GM12878 (cell line): Measurements from ENCODE around the gene PLBD1. TPM values are rescaled to one million over a fixed set of nuclear protein-coding genes. Genes with fewer than 3 reads are reported as not detected.

Source experiments
- ATAC-seq: fragments of 200-7000 bp; cut with Tn5 transposase; 3 replicates; pipeline ENCODE4 v1.9.1; 2020; ENCODE audit warnings: mild to moderate bottlenecking, moderate library complexity
- BruUV-seq: library from RNA; stranded (reverse); fragments of 400-500 nt; replicated peaks from 2 replicates; lab custom pipeline; 2021; lab: Mats Ljungman, UMichigan
- CTCF ChIA-PET: fragments of 300-600 bp; sonication (Branson Sonifier 250); formaldehyde crosslinking; extraction: SDS; loops from one replicate; lab custom pipeline; 2021; ENCODE audit warnings: inconsistent platforms; lab: Yijun Ruan, JAX
- POLR2A ChIA-PET: fragments of 350-600 bp; formaldehyde crosslinking; extraction: SDS; loops from one replicate; lab custom pipeline; 2021; ENCODE audit warnings: inconsistent platforms; lab: Charles Lee
- RAD21 ChIA-PET: fragments of 300-600 bp; sonication (Branson Sonifier 250); formaldehyde crosslinking; loops from one replicate; lab custom pipeline; 2023; ENCODE audit warnings: antibody characterized with exemption; ENCODE audit not compliant: unreplicated experiment; lab: Charles Lee
- SMC1A ChIA-PET: fragments of 300-600 bp; sonication (Branson Sonifier 250); formaldehyde crosslinking; loops from one replicate; lab custom pipeline; 2023; ENCODE audit not compliant: unreplicated experiment, uncharacterized antibody; lab: Charles Lee
- DNase-seq: peaks from one replicate; pipeline ENCODE4 v3.0.0-alpha.2; 2011; ENCODE audit warnings: low read depth, low spot score
- FAIRE-seq: peaks from 3 replicates; lab custom pipeline; 2011; peaks lifted over from hg19 to GRCh38; lab: Jason Lieb, UNC
- H2AFZ ChIP-seq: 2 replicates; pipeline ENCODE4 v1.6.0; 2011; ENCODE audit warnings: low read depth, low read length, control low read depth; ENCODE audit not compliant: control insufficient read depth
- H3K27ac ChIP-seq: 2 replicates; pipeline ENCODE4 v1.5.1; 2011; ENCODE audit warnings: control low read depth; ENCODE audit not compliant: control insufficient read depth, insufficient read depth
- H3K27me3 ChIP-seq, 2 experiments: replicated peaks in 1 of 2; 2 replicates each; pipeline versions ENCODE4 v1.6.0 to v1.6.1; 2011; ENCODE audit warnings: low read length in 1 of 2; ENCODE audit not compliant: control insufficient read depth in 2 of 2, insufficient read depth in 2 of 2
- H3K36me3 ChIP-seq, 2 experiments: 2 replicates each; pipeline ENCODE4 v1.5.1; 2011; ENCODE audit warnings: low read length in 1 of 2; ENCODE audit not compliant: control insufficient read depth in 2 of 2, insufficient read depth in 2 of 2
- H3K4me1 ChIP-seq: 2 replicates; pipeline ENCODE4 v1.6.1; 2011; ENCODE audit warnings: mild to moderate bottlenecking, low read length, moderate library complexity, mixed read lengths; ENCODE audit not compliant: control insufficient read depth, insufficient read depth
- H3K4me2 ChIP-seq: 2 replicates; pipeline ENCODE4 v1.6.0; 2011; ENCODE audit warnings: control low read depth; ENCODE audit not compliant: control insufficient read depth, insufficient read depth
- H3K4me3 ChIP-seq: fragments of 200-600 bp; sonication (generic); 2 replicates; pipeline ENCODE4 v1.5.1; 2016
- H3K79me2 ChIP-seq: 2 replicates; pipeline ENCODE4 v1.6.0; 2011; ENCODE audit warnings: low read length; ENCODE audit not compliant: control insufficient read depth, insufficient read depth
- H3K9ac ChIP-seq: 2 replicates; pipeline ENCODE4 v1.8.0; 2011; ENCODE audit warnings: low read length, control low read depth, mixed read lengths; ENCODE audit not compliant: control insufficient read depth, insufficient read depth
- H3K9me3 ChIP-seq: replicated peaks from 3 replicates; pipeline ENCODE4 v1.5.1; 2011; ENCODE audit warnings: mild to moderate bottlenecking, low read length; ENCODE audit not compliant: control insufficient read depth, insufficient read depth
- H4K20me1 ChIP-seq: 2 replicates; pipeline ENCODE4 v1.6.0; 2011; ENCODE audit not compliant: control insufficient read depth, insufficient read depth
- ASH2L ChIP-seq: fragments of 300-600, 200-600 bp; sonication (generic); IDR thresholded peaks from 2 replicates; pipeline ENCODE4 v1.6.1; 2017; ENCODE audit warnings: low read depth, mild to moderate bottlenecking, borderline replicate concordance
- EP300 ChIP-seq, 2 experiments: fragments of 150-350 bp in 1 of 2; IDR thresholded peaks; 2 replicates each; pipeline ENCODE4 v1.6.1; 2011 to 2012; ENCODE audit warnings: low read depth in 2 of 2, low read length in 2 of 2, borderline replicate concordance in 1 of 2, improper control_type of control experiment in 1 of 2, inconsistent platforms in 1 of 2; ENCODE audit not compliant: control insufficient read depth in 1 of 2
- MEF2B ChIP-seq: fragments of 450-650 bp; IDR thresholded peaks from 2 replicates; pipeline ENCODE4 v1.6.1; 2018; ENCODE audit warnings: mild to moderate bottlenecking, moderate library complexity; ENCODE audit not compliant: partially characterized antibody, poor library complexity, severe bottlenecking
- MTA3 ChIP-seq: IDR thresholded peaks from 2 replicates; pipeline ENCODE4 v1.6.1; 2012; ENCODE audit warnings: low read length, inconsistent platforms, borderline replicate concordance
- PAX5 ChIP-seq: IDR thresholded peaks from 2 replicates; pipeline ENCODE4 v1.6.1; 2011; ENCODE audit warnings: low read depth, low read length, borderline replicate concordance
- POLR2AphosphoS2 ChIP-seq: IDR thresholded peaks from 2 replicates; pipeline ENCODE4 v1.6.1; 2011; ENCODE audit warnings: low read depth, mild to moderate bottlenecking, low read length, improper control_type of control experiment, moderate library complexity
- RAD51 ChIP-seq: fragments of 450-650 bp; IDR thresholded peaks from 2 replicates; pipeline ENCODE4 v1.6.1; 2016; ENCODE audit warnings: moderate library complexity, mild to moderate bottlenecking, inconsistent platforms
- RCOR1 ChIP-seq: conservative IDR thresholded peaks from 2 replicates; pipeline ENCODE4 v1.6.1; 2012; ENCODE audit warnings: low read depth, low read length, improper control_type of control experiment
- RUNX3 ChIP-seq: IDR thresholded peaks from 2 replicates; pipeline ENCODE4 v1.6.1; 2012; ENCODE audit warnings: low read length, inconsistent platforms
- SMARCA5 ChIP-seq: fragments of 450-650 bp; IDR thresholded peaks from 2 replicates; pipeline ENCODE4 v1.6.1; 2017; ENCODE audit warnings: mild to moderate bottlenecking
- SREBF1 ChIP-seq: IDR thresholded peaks from 2 replicates; pipeline ENCODE4 v1.6.1; 2012; ENCODE audit warnings: mild to moderate bottlenecking, low read length
- STAT3 ChIP-seq: IDR thresholded peaks from 2 replicates; pipeline ENCODE4 v1.6.1; 2011; ENCODE audit warnings: low read depth, low read length, improper control_type of control experiment
- TBL1XR1 ChIP-seq: IDR thresholded peaks from 2 replicates; pipeline ENCODE4 v1.6.1; 2012; ENCODE audit warnings: low read depth, low read length, improper control_type of control experiment
- YY1 ChIP-seq: IDR thresholded peaks from 2 replicates; pipeline ENCODE4 v1.6.1; 2011; ENCODE audit warnings: low read depth, mild to moderate bottlenecking, low read length
- ZNF384 ChIP-seq: IDR thresholded peaks from 2 replicates; pipeline ENCODE4 v1.6.1; 2012; ENCODE audit warnings: low read depth, mild to moderate bottlenecking, low read length, improper control_type of control experiment, borderline replicate concordance
- ZSCAN29 ChIP-seq: fragments of 450-650 bp; IDR thresholded peaks from 2 replicates; pipeline ENCODE4 v1.6.1; 2017; ENCODE audit warnings: mild to moderate bottlenecking, moderate library complexity
- WGBS: methylation state at CpG from one replicate; pipeline ENCODE4 v1.1.6; 2016; ENCODE audit warnings: low lambda C conversion rate; ENCODE audit not compliant: insufficient replicate concordance, insufficient coverage; ENCODE audit errors: missing lambda C conversion rate; 5-methylcytosine and 5-hydroxymethylcytosine counted together
- in situ Hi-C: fragments of 300-500 bp; cut with MboI; formaldehyde crosslinking; loops from 9 replicates; pipeline ENCODE4 v1.14.3; 2018; ENCODE audit warnings: mixed read lengths
- intact Hi-C: fragments of 100-400 bp; cut with micrococcal nuclease; formaldehyde crosslinking; loops from one replicate; pipeline ENCODE4 v1.14.2; 2022; ENCODE audit not compliant: unreplicated experiment
- polyA plus RNA-seq, 11 experiments: library from polyadenylated mRNA; depleted of rRNA in 4 of 11; unstranded in 6 of 11; stranded (reverse) in 5 of 11; fragments of >200 nt; fragmentation: Nextera tagmentation in 4 of 11; fragmentation: Illumina TruSeq in 1 of 11; extraction: Ambion mirVana in 4 of 11; extraction: Trizol in 1 of 11; gene quantifications; 1 replicate in 1 of 11; 2 replicates in 10 of 11; pipeline versions ENCODE4 v1.2.1 to v1.2.3, GENCODE V29; 2011 to 2016; ENCODE audit warnings: inconsistent platforms in 2 of 11, missing spikeins in 2 of 11, low read depth in 1 of 11
- total RNA-seq, 4 experiments: library from RNA; depleted of rRNA in 3 of 4; stranded (reverse); fragments of >200 nt in 3 of 4; fragmentation: Illumina TruSeq in 1 of 4; extraction: Trizol in 1 of 4; gene quantifications; 2 replicates each; pipeline versions ENCODE4 v1.2.1 to v1.2.3, GENCODE V29; 2013 to 2021
- TF ChIP-seq, protein P1 (sequence below): IDR thresholded peaks from 2 replicates; pipeline ENCODE4 v1.6.1; 2011; ENCODE audit warnings: low read depth, mild to moderate bottlenecking, low read length, moderate library complexity, borderline replicate concordance; ENCODE audit errors: extremely low read depth

PLBD1 gene
- total and polyA plus RNA-seq, 10 of the 15 experiments (the other 5 are each of a cell fraction or from before 2014, with no cell fraction given) = 0.19 to 0.54 (median 0.27) TPM; not detected in 1

DNA sequence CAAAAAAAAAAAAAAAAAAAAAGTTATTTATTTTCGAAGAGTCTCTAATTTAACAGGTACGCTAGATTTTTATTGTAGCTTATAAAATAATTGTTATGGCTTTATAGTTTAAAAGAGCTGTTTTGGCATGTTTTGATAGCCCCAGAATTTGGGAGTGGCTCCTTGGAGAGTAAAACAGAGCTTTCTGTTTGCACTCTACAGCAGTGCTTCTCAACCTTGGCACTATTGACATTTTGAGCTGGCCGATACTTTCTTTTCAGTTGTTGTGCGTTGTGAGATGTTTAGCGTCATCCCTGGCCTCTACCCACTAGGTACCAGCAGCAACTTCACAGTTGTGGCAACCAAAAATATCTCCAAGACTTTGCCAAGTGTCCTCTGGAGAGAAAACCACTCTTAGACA, 30.6 kb downstream of the PLBD1 start:
- no peaks in the 10 kb centered on the region for H3K27me3 ChIP-seq
- no peak for TF ChIP-seq EP300 (IDR thresholded peaks at IDR 0.05; ENCODE audit: borderline replicate concordance in 1 of 2, control insufficient read depth in 1 of 2, low read depth in 2 of 2, low read length in 2 of 2)
- no peak for TF ChIP-seq RAD51
- no peak for TF ChIP-seq POLR2AphosphoS2
- no peak for TF ChIP-seq YY1
- TF ChIP-seq MEF2B = no peak
- no peak for TF ChIP-seq ASH2L
- no peak for TF ChIP-seq RUNX3
- no peak for TF ChIP-seq SMARCA5
- no peak for TF ChIP-seq TBL1XR1
- ATAC-seq (no peak), FAIRE-seq (no peak), DNase-seq (no peak)
- H3K36me3 ChIP-seq = no peaks in the 10 kb centered on the region
- POLR2A ChIA-PET = no interaction called here
- RAD21 ChIA-PET = no interaction called here
- in situ Hi-C loops (no loop called here), intact Hi-C loops (no loop called here)
- no peak overlapping the region for H3K4me3 ChIP-seq
- 88% methylated on average over 4 of the region's 5 CpGs for WGBS
- H2AFZ ChIP-seq = no peak overlapping the region
- no peaks in the 10 kb centered on the region for H4K20me1 ChIP-seq
- no peak overlapping the region for H3K9ac ChIP-seq
- BruUV-seq = no TSS peak
- SMC1A ChIA-PET = no interaction called here
- no peak overlapping the region for H3K4me2 ChIP-seq
- CTCF ChIA-PET = interaction anchor here (0.7 kb wide), 1 partner anchor 23 kb away, joined by 3 read pairs; no protein-coding TSS in a partner anchor
- no peak overlapping the region for H3K27ac ChIP-seq
- H3K4me1 ChIP-seq = no peaks in the 10 kb centered on the region
- H3K9me3 ChIP-seq = no peaks in the 10 kb centered on the region
- H3K79me2 ChIP-seq = no peaks in the 10 kb centered on the region

DNA sequence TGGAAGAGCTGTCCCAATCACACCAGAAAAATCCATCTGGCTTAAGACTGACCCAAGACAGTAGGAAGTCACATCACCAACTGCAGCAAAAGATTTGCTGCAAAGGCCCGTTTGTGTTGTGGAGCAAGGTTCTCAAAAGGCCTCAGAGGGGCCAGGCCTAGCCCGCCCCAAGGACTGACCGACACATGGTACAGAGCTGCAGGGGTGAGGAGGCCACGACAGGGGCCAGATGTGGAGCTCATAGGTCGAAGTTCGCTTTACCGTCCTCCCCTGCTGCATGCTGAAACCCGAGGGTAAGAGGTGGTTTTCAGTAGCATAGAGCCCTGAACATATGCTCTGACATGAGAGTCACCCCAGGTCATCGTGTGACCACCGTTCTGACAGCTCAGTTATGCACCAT, 35.5 kb downstream of the PLBD1 start:
- Histone ChIP-seq H3K27me3 (no peaks in the 10 kb centered on the region), H3K4me1 (no peaks in the 10 kb centered on the region), H3K4me3 (no peak overlapping the region), H4K20me1 (no peaks in the 10 kb centered on the region), H3K79me2 (no peaks in the 10 kb centered on the region), H3K4me2 (no peak overlapping the region), H3K27ac (no peak overlapping the region), H3K9ac (no peak overlapping the region), H3K9me3 (no peaks in the 10 kb centered on the region), H3K36me3 (no peaks in the 10 kb centered on the region), H2AFZ (no peak overlapping the region)
- TF ChIP-seq STAT3 (no peak), RUNX3 (no peak), SREBF1 (no peak), PAX5 (no peak), MTA3 (no peak), ZNF384 (no peak), ZSCAN29 (no peak), RCOR1 (no peak), POLR2AphosphoS2 (no peak), ASH2L (no peak)
- TF ChIP-seq, protein P1, sequence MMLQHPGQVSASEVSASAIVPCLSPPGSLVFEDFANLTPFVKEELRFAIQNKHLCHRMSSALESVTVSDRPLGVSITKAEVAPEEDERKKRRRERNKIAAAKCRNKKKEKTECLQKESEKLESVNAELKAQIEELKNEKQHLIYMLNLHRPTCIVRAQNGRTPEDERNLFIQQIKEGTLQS = no peak
- 43% methylated on average over 10 of the region's 10 CpGs for WGBS
- ChIA-PET SMC1A (no interaction called here), POLR2A (no interaction called here), CTCF (interaction anchor here (0.7 kb wide), 2 partner anchors 294 to 1166 kb away, joined by 3 read pairs; no protein-coding TSS in a partner anchor), RAD21 (interaction anchor here (0.6 kb wide), 1 partner anchor 30 kb away, joined by 3 read pairs; no protein-coding TSS in a partner anchor)
- no TSS peak for BruUV-seq
- ATAC-seq = no peak
- DNase-seq = no peak
- intact Hi-C loops = no loop called here
- in situ Hi-C loops = no loop called here
- no peak for FAIRE-seq
